Skeletal muscle cell (primary cell): Measurements from ENCODE around the gene PSMD13.
"Not testable (repeated sequence)": the region's sequence is repeated elsewhere in the genome, so short reads cannot be mapped to it uniquely, and the experiment has no call there.

Experiments used
- DNase-seq: peaks from one replicate; pipeline ENCODE4 v3.0.0-alpha.2; 2010; ENCODE audit warnings: low read depth
- H3K4me3 ChIP-seq: 2 replicates; pipeline ENCODE4 v1.5.1; 2011; ENCODE audit warnings: low read depth, mild to moderate bottlenecking, control low read depth, low read length, moderate library complexity

Gene PSMD13

DNA sequence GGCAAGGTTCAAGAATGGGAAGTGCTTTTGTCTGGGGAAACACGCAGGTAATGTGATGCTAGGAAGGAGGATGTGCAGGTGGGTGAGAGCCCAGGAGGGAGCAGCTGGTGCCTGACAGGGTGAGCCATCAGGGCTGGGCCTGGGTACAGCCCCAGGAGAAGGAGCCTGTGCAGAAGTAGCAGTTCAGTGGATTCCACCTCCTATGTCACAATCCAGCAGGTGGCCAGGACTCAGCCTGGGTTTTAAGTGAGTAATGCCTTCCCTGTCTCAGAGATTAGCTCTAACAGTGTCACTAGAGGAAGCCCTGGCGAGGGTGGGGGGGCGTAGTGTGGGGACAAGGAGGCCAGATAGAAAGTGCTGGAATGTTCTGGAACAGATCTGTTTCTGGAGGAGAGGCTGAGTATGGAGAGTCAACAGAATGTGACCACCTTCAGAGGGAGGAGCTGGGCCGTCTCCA is 21.2 kb upstream of the PSMD13 start:
- no peak for DNase-seq
- no peak overlapping the region for H3K4me3 ChIP-seq

DNA sequence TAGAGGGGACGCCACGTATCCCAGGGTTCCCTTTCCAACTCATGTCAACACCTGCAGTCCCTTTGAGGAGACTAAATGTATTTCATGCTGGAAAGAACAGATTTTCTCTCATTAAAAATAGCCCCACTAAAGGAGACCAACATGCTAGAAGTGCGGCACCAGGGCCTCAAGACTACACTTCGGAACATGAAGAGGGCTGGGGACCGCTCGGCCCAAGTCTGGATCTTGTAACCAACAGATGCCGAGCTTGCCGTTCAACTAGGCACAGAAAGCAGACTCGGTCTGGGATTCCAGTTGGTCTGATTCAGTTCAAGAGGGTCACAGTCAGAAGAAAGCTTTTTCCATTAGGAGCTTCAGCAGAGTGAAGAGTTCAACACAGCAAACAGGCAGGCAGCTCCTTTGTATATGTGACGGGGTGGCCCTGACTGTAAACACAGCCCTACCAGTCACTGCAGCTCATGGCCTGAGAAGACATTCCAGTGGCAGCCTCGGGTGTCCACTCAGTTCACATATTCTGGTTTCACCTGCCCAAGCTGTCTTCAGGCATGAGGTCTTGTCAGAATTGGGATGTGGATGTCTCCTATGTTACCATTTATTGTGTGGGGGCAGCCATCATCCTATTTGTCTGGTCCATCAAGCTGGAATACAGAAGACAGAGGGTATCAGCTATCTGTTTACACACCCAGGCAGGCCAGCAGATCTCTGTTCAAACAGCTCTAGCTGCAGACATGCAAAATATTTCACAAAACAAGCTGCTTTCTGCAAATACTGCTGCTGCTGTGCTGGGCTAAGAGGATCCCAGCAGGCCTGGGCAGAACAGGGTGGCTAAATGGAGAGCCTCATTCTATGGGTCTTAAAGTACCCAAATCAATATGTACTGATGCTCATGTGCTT is 20.4 kb upstream of the PSMD13 start:
- H3K4me3 ChIP-seq = no peak overlapping the region
- no peak for DNase-seq

DNA sequence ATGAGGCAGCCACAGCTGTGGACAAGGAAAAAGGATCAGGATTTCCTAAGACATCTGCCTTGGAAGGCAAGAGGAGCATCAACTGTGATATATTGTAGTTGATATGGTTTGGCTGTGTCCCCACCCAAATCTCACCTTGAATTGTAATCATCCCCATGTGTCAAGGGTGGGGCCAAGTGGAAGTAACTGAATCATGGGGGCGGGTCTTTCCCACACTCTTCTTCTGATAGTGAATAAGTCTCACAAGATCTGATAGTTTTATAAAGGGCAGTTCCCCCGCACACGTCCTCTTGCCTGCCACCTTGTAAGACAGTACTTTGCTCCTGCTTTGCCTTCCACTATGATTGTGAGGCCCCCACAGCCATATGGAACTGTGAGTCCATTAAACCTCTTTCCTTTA is 19.1 kb upstream of the PSMD13 start:
- no peak for DNase-seq
- H3K4me3 ChIP-seq = no peak overlapping the region

DNA sequence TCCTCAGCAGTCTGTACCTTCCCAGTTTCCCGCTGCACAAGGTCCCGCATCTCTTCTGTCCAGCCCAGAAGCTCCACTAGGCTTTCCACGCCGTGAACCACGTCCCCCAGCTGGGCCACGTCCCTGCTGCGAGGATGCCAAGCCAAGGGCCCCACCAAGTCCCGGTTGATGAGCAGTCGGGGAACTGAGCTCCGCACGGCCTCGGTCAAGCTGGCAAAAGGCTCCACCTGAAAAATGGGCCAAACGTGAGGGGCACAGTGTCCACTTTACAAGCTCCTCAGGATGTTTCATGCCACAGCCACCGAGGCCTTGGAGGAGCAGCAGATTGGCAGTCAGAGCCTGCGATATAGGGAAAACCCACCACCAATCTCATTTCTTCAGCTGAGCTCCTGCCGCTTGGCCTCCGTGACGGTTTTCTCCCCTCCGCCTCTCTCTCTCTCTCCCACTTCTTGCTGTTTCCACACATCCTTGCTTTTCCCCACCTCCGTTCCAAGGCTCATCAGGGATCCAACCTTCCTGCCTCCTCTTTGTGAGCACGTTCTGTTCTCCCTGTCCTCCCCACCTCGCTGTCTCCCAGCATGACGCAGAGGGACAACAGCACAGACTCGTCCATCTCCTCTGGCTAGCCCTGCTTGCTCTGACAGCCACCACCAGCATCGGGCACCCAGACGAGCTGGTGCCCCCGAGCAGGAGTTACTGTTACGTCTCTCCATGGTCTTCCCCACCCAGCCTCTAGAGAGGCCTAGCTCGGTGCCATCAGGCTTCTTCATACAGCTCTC is 17.8 kb upstream of the PSMD13 start:
- no peak for DNase-seq
- no peak overlapping the region for H3K4me3 ChIP-seq

DNA sequence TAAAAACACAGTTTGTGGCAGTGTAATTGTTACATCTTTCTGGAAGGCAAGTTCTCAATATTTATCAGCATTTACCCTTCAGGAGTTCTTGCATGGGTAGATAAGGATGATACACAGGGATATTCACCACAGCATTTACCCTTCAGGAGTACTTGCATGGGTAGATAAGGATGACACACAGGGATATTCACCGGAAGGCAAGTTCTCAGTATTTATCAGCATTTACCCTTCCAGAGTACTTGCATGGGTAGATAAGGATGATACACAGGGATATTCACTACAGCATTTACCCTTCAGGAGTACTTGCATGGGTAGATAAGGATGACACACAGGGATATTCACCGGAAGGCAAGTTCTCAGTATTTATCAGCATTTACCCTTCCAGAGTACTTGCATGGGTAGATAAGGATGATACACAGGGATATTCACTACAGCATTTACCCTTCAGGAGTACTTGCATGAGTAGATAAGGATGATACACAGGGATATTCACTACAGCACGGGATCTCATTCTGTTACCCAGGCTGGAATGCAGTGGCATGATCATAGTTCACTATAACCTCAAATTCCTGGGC is 16.0 kb upstream of the PSMD13 start:
- DNase-seq, H3K4me3 ChIP-seq: not testable (repeated sequence)

DNA sequence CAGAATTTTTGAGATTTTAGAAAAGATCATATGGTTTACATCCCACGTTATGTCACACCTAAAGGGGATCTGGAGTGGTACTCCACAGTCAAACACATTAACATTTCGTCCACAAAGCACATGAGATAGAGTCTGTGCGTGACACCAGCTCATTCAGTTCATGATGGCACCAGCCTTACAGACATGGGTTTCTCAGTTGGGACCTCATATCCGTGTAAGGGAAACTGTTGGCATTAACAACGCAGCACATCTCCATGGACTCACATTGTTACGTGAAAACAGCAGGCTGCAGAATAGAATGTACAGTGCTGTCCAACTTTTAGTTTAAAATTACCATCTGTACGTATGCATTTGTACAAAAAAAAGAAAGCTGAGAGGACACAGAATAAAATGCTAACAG is 15.2 kb upstream of the PSMD13 start:
- DNase-seq = no peak
- no peak overlapping the region for H3K4me3 ChIP-seq

DNA sequence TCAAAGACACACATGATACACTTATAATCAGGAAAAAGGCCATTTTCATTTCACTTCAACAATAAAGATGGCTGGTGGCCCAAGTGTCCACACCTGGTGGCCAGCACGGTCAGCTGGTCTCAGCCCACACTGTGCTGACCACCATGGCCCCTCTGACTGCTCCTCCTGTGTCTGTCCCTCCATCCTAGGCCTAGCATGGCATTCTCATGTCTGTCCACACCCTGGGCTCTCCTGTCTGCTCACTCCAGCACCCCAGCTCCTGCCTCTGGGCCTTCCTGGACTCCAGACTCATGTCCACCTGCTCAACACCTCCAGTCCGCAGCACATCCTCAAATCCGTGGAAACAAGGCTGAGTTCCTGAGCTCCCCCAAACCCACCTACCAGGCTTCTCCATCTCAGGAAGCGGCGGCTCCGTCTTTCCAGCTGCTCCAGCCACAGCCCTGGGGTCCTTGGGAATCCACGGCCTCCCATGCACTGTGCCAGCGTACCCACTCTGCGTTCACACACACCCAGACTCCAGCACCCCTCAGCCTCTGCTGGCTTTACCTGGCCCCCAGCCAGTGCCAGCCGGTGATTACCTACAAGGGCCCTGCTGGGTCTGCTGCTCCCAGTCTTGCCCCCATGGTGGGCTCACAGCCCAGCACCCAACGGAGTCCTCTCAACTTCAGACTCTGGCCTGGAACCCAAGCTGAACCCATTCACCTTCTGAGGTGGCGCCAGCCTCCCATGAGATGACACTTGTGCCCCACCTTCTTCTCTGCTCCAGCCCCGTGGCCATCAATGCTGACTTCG is 14.6 kb upstream of the PSMD13 start:
- no peak overlapping the region for H3K4me3 ChIP-seq
- DNase-seq = no peak

DNA sequence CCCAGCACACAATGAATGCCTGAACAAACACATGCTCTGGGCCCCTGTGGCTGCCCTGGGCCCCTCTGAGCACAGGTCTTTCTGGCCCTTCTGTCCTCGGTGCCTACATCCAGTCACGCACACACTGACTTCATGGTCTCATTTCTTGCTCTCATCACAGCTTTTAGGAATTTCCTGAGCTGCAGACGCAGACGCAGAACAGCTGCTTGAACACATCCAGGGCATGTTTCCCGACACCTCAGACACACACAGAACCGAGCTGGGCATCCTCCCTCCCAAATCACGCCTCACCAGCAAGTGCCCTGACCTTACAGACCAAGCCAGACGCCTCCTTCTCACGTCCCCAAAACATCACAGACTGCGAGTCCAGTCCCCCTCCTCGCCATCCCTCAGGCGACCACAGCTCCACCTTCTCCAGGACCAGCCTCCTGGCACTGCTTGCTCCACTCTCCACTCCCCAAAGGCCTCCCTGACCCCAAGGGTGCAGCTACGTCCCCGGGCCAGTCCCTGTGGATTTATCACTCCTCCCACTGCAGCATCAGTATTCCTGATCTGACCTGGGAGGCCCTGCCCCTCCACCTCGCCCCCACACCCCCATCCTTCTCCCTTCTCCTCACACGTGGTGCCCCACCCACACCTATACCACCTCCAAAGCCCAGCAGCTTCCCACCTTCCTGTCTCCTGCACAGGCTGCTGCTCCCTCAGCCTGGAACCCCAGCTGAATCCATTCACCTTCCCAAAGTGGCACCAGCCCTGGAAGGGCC is 13.6 kb upstream of the PSMD13 start:
- H3K4me3 ChIP-seq = no peak overlapping the region
- DNase-seq = no peak

DNA sequence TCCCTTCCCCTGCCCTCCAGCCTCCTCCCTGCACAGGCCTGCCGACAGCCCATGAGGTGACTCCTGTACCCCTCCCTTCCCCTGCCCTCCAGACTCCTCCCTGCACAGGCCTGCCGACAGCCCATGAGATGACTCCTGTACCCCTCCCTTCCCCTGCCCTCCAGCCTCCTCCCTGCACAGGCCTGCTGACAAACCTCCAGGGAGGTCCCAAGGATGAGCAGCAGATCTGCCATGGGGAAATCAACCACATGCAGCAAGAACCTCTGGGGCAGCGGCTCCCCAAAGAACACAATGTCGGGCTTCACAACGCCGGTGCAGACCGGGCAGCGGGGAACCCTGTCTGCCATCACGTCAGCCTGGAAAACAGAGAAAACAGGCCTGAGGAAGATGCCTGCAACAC is 12.9 kb upstream of the PSMD13 start:
- H3K4me3 ChIP-seq = no peak overlapping the region
- DNase-seq = no peak

DNA sequence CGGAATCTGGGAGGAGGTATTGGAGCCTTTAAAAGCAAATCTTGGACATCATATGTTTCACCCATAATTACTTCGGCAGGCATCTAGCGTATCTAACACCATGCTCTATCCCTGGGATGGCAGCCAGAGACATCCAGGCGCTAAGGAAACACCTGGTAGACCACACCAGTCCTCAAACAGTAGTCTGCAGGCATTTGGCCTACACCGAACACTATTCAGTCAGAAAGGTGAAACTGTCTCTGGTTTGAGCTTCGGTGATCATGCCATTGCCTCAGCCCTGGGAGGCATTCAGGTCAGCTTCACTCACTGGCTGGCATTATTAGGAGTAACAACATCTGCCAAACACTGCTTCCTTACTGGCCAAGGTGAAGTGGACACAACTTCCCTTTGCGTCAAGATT is 12.4 kb upstream of the PSMD13 start:
- no peak overlapping the region for H3K4me3 ChIP-seq
- no peak for DNase-seq

DNA sequence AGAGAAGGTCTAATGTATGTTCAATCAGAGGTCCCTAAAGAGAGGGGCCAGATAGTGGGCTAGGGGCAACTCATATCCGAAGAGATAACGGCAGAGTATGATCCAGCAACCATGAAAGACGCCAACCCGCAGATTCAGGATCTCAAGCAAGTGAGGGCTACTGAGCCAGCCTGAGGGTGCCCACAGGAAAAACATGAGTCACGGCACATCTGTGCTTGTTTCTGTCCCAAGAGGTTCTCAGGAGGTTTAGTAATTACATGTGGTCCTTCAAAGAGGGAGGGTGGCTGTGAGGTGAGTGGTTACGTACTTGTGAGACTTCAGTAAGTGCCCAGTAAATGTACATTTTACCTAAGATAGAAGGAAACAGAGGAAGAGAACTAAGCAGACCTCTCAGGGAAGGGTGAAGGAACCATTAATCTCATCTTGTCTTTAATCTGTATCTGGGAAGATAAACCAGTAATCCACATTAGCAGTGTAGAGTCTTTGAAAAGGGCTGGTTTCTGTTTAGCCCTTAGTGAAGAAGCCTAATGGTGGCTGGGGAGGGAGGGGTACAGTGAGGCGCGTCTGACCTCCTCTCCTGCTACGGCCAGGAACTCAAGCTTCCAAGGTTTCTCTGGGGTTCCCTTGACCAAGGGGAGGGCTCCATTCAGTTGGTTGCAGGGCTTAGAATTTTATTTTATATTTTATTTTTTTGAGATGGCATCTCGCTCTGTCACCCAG is 10.9 kb upstream of the PSMD13 start:
- no peak for DNase-seq
- no peak overlapping the region for H3K4me3 ChIP-seq

DNA sequence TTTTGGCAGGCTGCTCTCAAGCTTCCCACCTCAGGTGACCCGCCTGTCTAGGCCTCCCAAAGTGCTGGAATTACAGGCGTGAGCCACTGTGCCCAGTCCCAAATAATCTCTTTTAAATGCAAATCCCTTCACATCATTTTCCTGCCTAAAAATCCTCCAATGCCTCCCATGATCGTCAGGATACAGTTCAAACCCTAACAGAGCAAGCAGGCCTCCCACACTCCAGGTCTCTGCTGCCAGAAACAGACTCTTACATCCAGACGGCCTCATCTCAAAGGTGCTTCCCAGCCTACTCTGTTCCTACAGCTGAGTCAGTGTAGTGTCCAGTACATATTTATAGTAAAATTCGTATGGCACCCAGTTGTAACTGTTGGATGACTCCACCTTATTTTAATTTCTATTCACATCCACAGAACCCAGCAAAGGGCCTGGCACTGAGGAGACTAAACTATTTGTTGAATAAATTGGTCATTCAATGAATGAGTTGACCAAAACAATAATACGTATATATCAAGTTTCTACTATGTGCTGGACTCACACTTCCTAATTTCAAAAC is 8.9 kb upstream of the PSMD13 start:
- no peak overlapping the region for H3K4me3 ChIP-seq
- no peak for DNase-seq

DNA sequence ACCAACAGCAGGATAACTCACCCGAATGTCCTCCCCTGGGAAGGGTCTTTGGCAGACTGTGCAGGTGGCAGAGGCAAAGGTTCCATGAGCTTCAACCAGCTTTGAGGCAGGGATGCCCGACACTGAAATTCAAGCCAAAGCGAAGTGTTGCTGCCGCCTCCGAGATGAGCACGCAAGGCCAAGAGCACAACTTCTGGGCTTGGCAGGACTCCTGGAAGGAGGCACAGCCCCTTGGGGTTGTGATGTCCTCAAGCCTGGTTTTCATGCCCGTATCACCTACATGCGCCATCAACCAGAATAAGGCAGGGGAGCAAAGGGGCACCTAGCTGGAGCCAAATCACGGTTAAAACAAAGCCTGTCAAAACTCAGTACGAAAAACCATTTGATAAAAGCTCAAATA is 6.3 kb upstream of the PSMD13 start:
- no peak overlapping the region for H3K4me3 ChIP-seq
- no peak for DNase-seq

DNA sequence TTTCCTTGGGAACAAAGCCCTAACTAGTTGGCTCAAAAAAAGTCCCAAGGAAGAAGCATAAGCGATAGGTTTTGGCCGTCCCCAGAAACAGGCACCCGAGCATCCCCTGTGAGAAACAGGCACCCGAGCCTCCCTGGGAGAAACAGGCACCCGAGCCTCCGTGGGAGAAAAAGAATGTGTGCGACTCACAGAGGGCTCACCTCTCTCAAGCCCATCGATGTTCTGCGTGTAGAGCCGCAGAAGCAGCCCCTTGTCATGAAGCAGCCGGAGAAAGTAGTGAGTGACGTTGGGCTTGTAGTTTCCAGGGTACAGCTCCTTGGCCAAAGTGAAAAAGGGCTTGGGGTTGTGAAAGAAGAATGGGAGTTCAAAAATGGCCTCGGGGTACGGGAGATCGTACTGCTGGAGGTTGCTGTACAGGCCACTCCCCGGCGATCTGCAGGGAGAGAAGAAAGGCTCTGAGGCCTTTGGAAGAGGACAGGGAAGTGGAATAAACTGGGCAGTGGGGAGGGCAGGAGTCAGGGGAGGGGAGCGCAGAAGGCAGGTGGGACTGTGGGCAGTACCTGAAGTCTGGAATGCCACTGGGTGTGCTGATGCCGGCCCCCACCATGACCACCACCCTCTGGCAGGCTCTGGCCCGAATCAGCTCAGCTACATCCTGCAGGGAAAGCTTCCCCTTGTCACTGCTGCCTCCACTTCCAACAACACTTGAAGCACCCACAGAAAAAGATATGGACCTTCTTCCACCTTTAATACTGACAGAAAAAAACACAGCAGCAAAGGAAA is 3.8 kb upstream of the PSMD13 start:
- DNase-seq = no peak
- no peak overlapping the region for H3K4me3 ChIP-seq

DNA sequence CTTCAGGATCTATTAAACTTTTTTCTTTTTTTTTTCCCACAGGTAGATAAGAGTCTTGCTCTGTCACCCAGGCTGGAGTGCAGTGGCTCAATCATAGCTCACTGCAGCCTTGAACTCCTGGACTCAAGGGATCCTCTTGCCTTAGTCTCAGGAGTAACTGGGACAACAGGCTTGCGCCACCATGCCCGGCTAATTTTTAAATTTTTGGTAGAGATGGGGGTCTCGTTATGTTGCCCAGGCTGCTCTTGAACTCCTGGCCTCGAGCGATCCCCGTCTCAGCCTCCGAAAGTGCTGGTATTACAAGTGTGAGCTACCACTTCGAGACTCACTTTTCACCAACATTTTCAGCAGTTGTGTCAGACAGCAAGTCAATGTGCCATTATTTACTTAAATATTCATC is 1.6 kb upstream of the PSMD13 start:
- peak overlapping the region; percentile 100 for H3K4me3 ChIP-seq
- DNase-seq = no peak

DNA sequence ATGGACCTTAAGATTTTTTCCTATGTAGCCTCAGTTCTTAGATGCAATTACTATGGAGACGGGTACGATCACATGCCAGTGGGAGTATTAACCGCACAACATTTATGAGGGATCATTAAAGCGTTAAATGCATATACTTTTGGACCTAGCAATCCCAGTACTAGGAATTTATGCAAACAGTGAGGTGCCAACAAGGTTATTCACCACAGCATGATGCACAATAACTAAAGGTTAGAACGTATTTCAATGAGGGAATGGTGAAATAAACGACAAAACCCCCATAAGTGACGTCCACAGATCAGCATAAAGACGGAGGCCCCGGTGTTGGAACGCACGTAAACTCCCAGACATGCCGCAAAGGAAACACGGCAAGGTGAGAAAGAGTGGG is 1.2 kb upstream of the PSMD13 start:
- H3K4me3 ChIP-seq = peak overlapping the region; percentile 100
- no peak for DNase-seq

DNA sequence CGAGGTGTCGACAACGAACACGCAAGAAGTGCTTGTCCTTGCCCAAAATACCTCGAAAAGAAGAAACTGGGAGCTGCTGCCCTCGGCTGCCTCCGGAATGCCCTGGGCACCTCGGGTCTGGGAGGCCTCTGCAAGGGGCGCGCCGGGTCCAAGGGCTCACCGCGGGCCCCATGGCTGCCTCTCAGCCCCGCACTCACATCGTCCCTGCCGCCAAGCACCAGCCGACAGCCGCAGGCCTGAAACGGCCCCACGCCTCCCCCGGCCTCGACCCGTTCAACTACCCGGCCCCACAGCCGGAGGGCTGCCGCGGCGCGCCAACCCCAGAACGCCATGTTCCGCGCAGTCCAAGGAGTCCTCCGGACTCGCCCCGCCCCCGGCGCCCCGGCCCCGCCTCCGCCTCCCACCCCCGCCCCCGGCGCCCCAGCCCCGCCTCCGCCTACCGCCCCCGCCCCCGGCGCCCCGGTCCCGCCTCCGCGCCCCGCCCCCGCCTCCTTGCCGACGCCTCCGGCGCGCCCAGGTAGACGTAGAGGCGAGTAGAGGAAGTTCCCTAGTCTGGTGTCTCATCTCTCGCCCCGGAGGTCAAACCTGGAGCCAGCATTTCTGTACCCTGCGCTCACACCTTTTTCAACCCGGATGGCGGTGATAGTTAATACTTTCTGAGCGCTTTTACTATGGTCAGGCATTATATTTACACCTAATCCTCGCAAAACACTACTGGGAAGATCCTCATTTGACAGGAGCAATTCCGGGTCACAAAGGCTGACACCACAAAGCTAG is 591 bp upstream of the PSMD13 start, which contains the start of gene SIRT3:
Gene SIRT3 (minus strand): TSS at position 346 of the 777 bp plus-strand sequence. CDS start 14 bp downstream, at position 332.
- DNase-seq = peak; percentile 36
- peak within 1 kb of the TSS; percentile 100 for H3K4me3 ChIP-seq
